ENCODE data around the gene PPM1H.
"Not testable (repeated sequence)": the region's sequence is repeated elsewhere in the genome, so short reads cannot be mapped to it uniquely, and the experiment has no call there.

The PPM1H gene

GRCh38 chr12:62903151-62903550 is 31.8 kb downstream of the PPM1H start:
- no peak for DNase-seq

- no peak for DNase-seq
Observed at GRCh38 chr12:62900686-62901272, 34.2 kb downstream of the PPM1H start.

- no peak for DNase-seq
Observed at GRCh38 chr12:62899568-62900390, 35.2 kb downstream of the PPM1H start.

GRCh38 chr12:62898526-62898925 is 36.4 kb downstream of the PPM1H start:
- no peak for DNase-seq

- no peak for DNase-seq
Observed at GRCh38 chr12:62895351-62895877, 39.5 kb downstream of the PPM1H start.

- no peak for DNase-seq
Observed at GRCh38 chr12:62893276-62893675, 41.7 kb downstream of the PPM1H start.

GRCh38 chr12:62891805-62892549 is 43.0 kb downstream of the PPM1H start:
- DNase-seq, result no peak

- no peak for DNase-seq
Observed at GRCh38 chr12:62888454-62889110, 46.4 kb downstream of the PPM1H start.

- no peak for DNase-seq
Observed at GRCh38 chr12:62886796-62887195, 48.2 kb downstream of the PPM1H start.

GRCh38 chr12:62885242-62885641 is 49.7 kb downstream of the PPM1H start:
- DNase-seq, result no peak

- not testable (repeated sequence) for DNase-seq
Observed at GRCh38 chr12:62884832-62885231, 50.1 kb downstream of the PPM1H start.

- no peak for DNase-seq
Observed at GRCh38 chr12:62882696-62883095, 52.3 kb downstream of the PPM1H start.

- DNase-seq, result no peak
Observed at GRCh38 chr12:62882140-62882539, 52.8 kb downstream of the PPM1H start.

- DNase-seq, result no peak
Observed at GRCh38 chr12:62879691-62880090, 55.3 kb downstream of the PPM1H start.

- DNase-seq, result not testable (repeated sequence)
Observed at GRCh38 chr12:62879228-62879627, 55.7 kb downstream of the PPM1H start.

- no peak for DNase-seq
Observed at GRCh38 chr12:62878211-62878610, 56.7 kb downstream of the PPM1H start.

- no peak for DNase-seq
Observed at GRCh38 chr12:62876938-62877548, 57.9 kb downstream of the PPM1H start.

GRCh38 chr12:62873826-62874448 is 61.0 kb downstream of the PPM1H start:
- DNase-seq, result no peak

GRCh38 chr12:62873116-62873825 is 61.7 kb downstream of the PPM1H start:
- no peak for DNase-seq

GRCh38 chr12:62868820-62869219 is 66.1 kb downstream of the PPM1H start:
- DNase-seq, result no peak

GRCh38 chr12:62866451-62867082 is 68.4 kb downstream of the PPM1H start:
- no peak for DNase-seq

Data from NCI-H774 (cell line).